Endothelial cell of umbilical vein (primary cell): ENCODE data around the gene TMEM204. TPM values are rescaled to one million over a fixed set of nuclear protein-coding genes. Genes with fewer than 3 reads are reported as not detected.

Source experiments
- BruUV-seq: library from RNA; stranded (reverse); fragments of 400-500 nt; replicated peaks from 2 replicates; lab custom pipeline; 2021; lab: Mats Ljungman, UMichigan
- CTCF ChIA-PET: fragments of 300-600, 350-600 bp; sonication (Branson Sonifier 250); formaldehyde crosslinking; loops from one replicate; lab custom pipeline; 2021; ENCODE audit warnings: antibody characterized with exemption, inconsistent platforms; lab: Charles Lee
- POLR2A ChIA-PET: fragments of 300-600, 350-600 bp; sonication (Branson Sonifier 250); formaldehyde crosslinking; loops from one replicate; lab custom pipeline; 2021; ENCODE audit warnings: antibody characterized with exemption, inconsistent platforms; lab: Charles Lee
- DNase-seq: peaks from one replicate; pipeline ENCODE4 v3.0.0-alpha.2; 2011; ENCODE audit warnings: low read depth, low spot score
- FAIRE-seq: peaks from 2 replicates; lab custom pipeline; 2011; peaks lifted over from hg19 to GRCh38; lab: Jason Lieb, UNC
- H2AFZ ChIP-seq: 2 replicates; pipeline ENCODE4 v1.6.0; 2012; ENCODE audit warnings: low read depth, low read length, control low read depth, inconsistent platforms
- H3K27ac ChIP-seq: 2 replicates; pipeline ENCODE4 v1.5.1; 2011; ENCODE audit warnings: low read depth, mild to moderate bottlenecking, control low read depth, low read length, moderate library complexity; ENCODE audit not compliant: insufficient read depth
- H3K27me3 ChIP-seq, 2 experiments: 2 replicates each; pipeline versions ENCODE4 v1.6.0 to v1.6.1; 2011; ENCODE audit warnings: low read length in 2 of 2, mixed read lengths in 1 of 2; ENCODE audit not compliant: control insufficient read depth in 2 of 2, insufficient read depth in 2 of 2
- H3K36me3 ChIP-seq, 2 experiments: 2 replicates in 1 of 2; 3 replicates in 1 of 2; pipeline ENCODE4 v1.5.1; 2011; ENCODE audit warnings: low read length in 2 of 2, mild to moderate bottlenecking in 1 of 2, moderate library complexity in 1 of 2; ENCODE audit not compliant: control insufficient read depth in 2 of 2, insufficient read depth in 2 of 2; ENCODE audit errors: extremely low read depth in 1 of 2
- H3K4me1 ChIP-seq: 3 replicates; pipeline ENCODE4 v1.5.1; 2011; ENCODE audit warnings: mild to moderate bottlenecking, low read length; ENCODE audit not compliant: control insufficient read depth, insufficient read depth; ENCODE audit errors: extremely low read depth
- H3K4me2 ChIP-seq: 2 replicates; pipeline ENCODE4 v1.6.1; 2011; ENCODE audit warnings: low read length, control low read depth, mixed read lengths; ENCODE audit not compliant: insufficient read depth
- H3K4me3 ChIP-seq, 3 experiments: fragments of 200-600 bp in 1 of 3; sonication (generic), shearing (Covaris generic) in 1 of 3; replicated peaks in 1 of 3; 2 replicates each; pipeline ENCODE4 v1.5.1; 2011 to 2016; ENCODE audit warnings: control low read depth in 3 of 3, low read length in 3 of 3, mild to moderate bottlenecking in 2 of 3, inconsistent platforms in 1 of 3, low read depth in 1 of 3, moderate library complexity in 1 of 3; ENCODE audit not compliant: insufficient read depth in 1 of 3
- H3K79me2 ChIP-seq: 2 replicates; pipeline ENCODE4 v1.6.0; 2012; ENCODE audit warnings: low read length, inconsistent platforms; ENCODE audit not compliant: control insufficient read depth, insufficient read depth
- H3K9ac ChIP-seq: replicated peaks from 2 replicates; pipeline ENCODE3; 2011; ENCODE audit warnings: low read length, control low read depth; ENCODE audit not compliant: insufficient read depth; ENCODE audit errors: extremely low read depth
- H3K9me1 ChIP-seq: replicated peaks from 3 replicates; pipeline ENCODE4 v1.6.0; 2011; ENCODE audit warnings: mild to moderate bottlenecking, low read length; ENCODE audit not compliant: control insufficient read depth, insufficient read depth; ENCODE audit errors: extremely low read depth
- H3K9me3 ChIP-seq: replicated peaks from 2 replicates; pipeline ENCODE4 v1.5.1; 2012; ENCODE audit warnings: low read length, inconsistent platforms; ENCODE audit not compliant: control insufficient read depth, insufficient read depth
- H4K20me1 ChIP-seq: replicated peaks from 2 replicates; pipeline ENCODE3; 2011; ENCODE audit warnings: mild to moderate bottlenecking, low read length; ENCODE audit not compliant: control insufficient read depth, insufficient read depth; ENCODE audit errors: extremely low read depth
- CTCF ChIP-seq, 2 donors: IDR thresholded peaks; 1 replicate in 1 of 2; 2 replicates in 1 of 2; pipeline ENCODE4 v1.5.1; 2011; ENCODE audit warnings: low read length in 2 of 2, mild to moderate bottlenecking in 2 of 2, moderate library complexity in 2 of 2, control low read depth in 1 of 2, inconsistent platforms in 1 of 2, low read depth in 1 of 2; ENCODE audit not compliant: insufficient read depth in 1 of 2; ENCODE audit errors: extremely low read depth in 1 of 2
- EZH2 ChIP-seq: IDR thresholded peaks from 2 replicates; pipeline ENCODE4 v1.6.1; 2012; ENCODE audit warnings: borderline replicate concordance, low read depth, mild to moderate bottlenecking, moderate library complexity, low read length, inconsistent platforms; ENCODE audit not compliant: severe bottlenecking
- FOS ChIP-seq: IDR thresholded peaks from 2 replicates; pipeline ENCODE4 v1.6.1; 2011; ENCODE audit warnings: mild to moderate bottlenecking, low read length, moderate library complexity, borderline replicate concordance; ENCODE audit not compliant: insufficient read depth
- GATA2 ChIP-seq: IDR thresholded peaks from 2 replicates; pipeline ENCODE4 v1.7.0; 2011; ENCODE audit warnings: low read depth, mild to moderate bottlenecking, moderate library complexity, mixed read lengths, low read length; ENCODE audit not compliant: insufficient read length, insufficient read depth
- JUN ChIP-seq: IDR thresholded peaks from 2 replicates; pipeline ENCODE4 v1.6.1; 2011; ENCODE audit warnings: borderline replicate concordance, low read depth; ENCODE audit not compliant: insufficient read length, insufficient read depth
- MAX ChIP-seq: IDR thresholded peaks from 2 replicates; pipeline ENCODE4 v1.6.1; 2011; ENCODE audit not compliant: insufficient read depth, insufficient read length
- MYC ChIP-seq: IDR thresholded peaks from one replicate; pipeline ENCODE4 v1.6.1; 2011; ENCODE audit warnings: mild to moderate bottlenecking, low read depth, low read length
- POLR2A ChIP-seq: IDR thresholded peaks from 2 replicates; pipeline ENCODE4 v1.6.1; 2012; ENCODE audit warnings: low read depth, mild to moderate bottlenecking, control low read depth, low read length
- POLR2AphosphoS5 ChIP-seq: IDR thresholded peaks from 2 replicates; pipeline ENCODE4 v1.6.1; 2012; ENCODE audit warnings: low read depth, mild to moderate bottlenecking, control low read depth, low read length, moderate library complexity; ENCODE audit not compliant: insufficient read depth
- dilution Hi-C: fragments of 300-500 bp; cut with MboI; formaldehyde crosslinking; loops from one replicate; pipeline ENCODE4 v1.15.0; 2019; ENCODE audit warnings: low sequenced_read_pairs; ENCODE audit not compliant: extremely low pct_ligation_motif_present
- intact Hi-C: fragments of 100-400 bp; cut with micrococcal nuclease; formaldehyde crosslinking; loops from one replicate; pipeline ENCODE4 v1.10.0; 2022
- polyA plus RNA-seq, 4 experiments: library from polyadenylated mRNA; depleted of rRNA in 3 of 4; stranded (reverse) in 3 of 4; unstranded in 1 of 4; fragments of >200 nt; gene quantifications; 2 replicates each; pipeline versions ENCODE4 v1.2.1 to v1.2.3, GENCODE V29; 2011 to 2012; ENCODE audit warnings: missing spikeins in 1 of 4
- total RNA-seq: library from RNA; stranded (reverse); gene quantifications from 2 replicates; pipeline ENCODE4 v1.2.3, GENCODE V29; 2021

The TMEM204 gene
- total and polyA plus RNA-seq, 2 donors (not counting 3 experiments of a cell fraction or from before 2014, with no cell fraction given): 32.5 to 50.7 TPM

- Histone ChIP-seq H3K9me3 (no peaks in the 10 kb centered on the region), H3K4me1 (peaks cover 37% of the 10 kb centered on the region), H3K4me3 (no peak overlapping the region), H3K27me3 (no peaks in the 10 kb centered on the region), H3K79me2 (peaks cover 19% of the 10 kb centered on the region), H3K4me2 (no peak overlapping the region), H3K9ac (no peak overlapping the region), H3K36me3 (peaks cover 6 to 44% of the 10 kb centered on the region in 2 experiments), H2AFZ (no peak overlapping the region), H4K20me1 (no peaks in the 10 kb centered on the region), H3K27ac (no peak overlapping the region), H3K9me1 (no peaks in the 10 kb centered on the region)
- ChIA-PET POLR2A (no interaction called here), CTCF (interaction anchor here (0.6 kb wide), 1 partner anchor 37 kb away, joined by 3 read pairs; no protein-coding TSS in a partner anchor)
- DNase-seq (no peak), FAIRE-seq (no peak)
- intact Hi-C loops (loop anchor here (5.0 kb wide), 1 partner anchor 134 kb away; no protein-coding TSS in a partner anchor), dilution Hi-C loops (no loop called here)
- no TSS peak for BruUV-seq
- TF ChIP-seq CTCF (IDR thresholded peaks at IDR 0.05; ENCODE audit: extremely low read depth in 1 of 2, insufficient read depth in 1 of 2, low read depth in 1 of 2, low read length in 2 of 2) (no peak), FOS (no peak), JUN (no peak), GATA2 (no peak), EZH2 (no peak), MYC (no peak), POLR2A (no peak), POLR2AphosphoS5 (no peak), MAX (no peak)
Observed at GRCh38 chr16:1541293-1542165, 8.1 kb downstream of the TMEM204 start.
